CD4-positive, alpha-beta T cell treated with Interleukin-4 for 4 hours (primary cell): ENCODE data around the gene PITRM1.

ENCODE experiments used
- DNase-seq: peaks from one replicate; pipeline ENCODE4 v3.0.0-alpha.2; 2020

The PITRM1 gene

DNA sequence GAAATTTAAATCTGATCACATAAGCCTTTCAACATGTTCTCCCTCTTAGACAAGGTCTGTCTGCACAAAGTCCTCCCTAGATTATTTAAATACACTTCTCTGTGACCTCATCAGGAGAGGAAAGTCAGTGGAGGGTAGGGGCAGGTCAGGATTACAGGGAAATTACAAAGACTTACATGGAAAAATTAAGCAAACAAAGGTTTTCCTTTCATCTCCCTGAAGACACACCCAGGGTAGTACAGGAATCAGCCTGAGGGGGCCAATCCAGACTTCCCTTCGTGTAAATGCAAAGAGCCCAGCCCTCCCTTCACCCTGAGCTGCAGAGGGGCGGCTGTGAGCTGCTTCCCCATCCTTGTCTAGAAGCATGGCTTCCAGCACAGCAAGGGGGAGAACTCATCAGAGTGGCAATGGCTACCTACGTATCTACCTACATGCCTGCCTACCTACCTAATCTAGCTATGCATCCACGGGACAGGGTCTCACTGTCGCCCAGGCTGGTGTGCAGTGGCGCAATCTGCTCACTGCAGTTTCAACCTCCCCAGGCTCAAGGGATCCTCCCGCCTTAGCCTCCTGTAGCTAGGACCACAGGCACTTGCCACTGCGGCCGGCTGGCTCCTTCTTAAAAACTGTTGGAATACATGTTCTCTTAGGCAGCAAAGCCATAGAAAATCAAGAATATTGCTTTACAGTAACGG lies 33.2 kb downstream of the PITRM1 start:
- DNase-seq, result no peak

GRCh38 chr10:3137958-3138726 lies 34.4 kb downstream of the PITRM1 start:
- DNase-seq, result no peak

- no peak for DNase-seq
Measured at GRCh38 chr10:3136763-3137611, 35.6 kb downstream of the PITRM1 start.

GRCh38 chr10:3136336-3136735 lies 36.2 kb downstream of the PITRM1 start:
- DNase-seq, result no peak

DNA sequence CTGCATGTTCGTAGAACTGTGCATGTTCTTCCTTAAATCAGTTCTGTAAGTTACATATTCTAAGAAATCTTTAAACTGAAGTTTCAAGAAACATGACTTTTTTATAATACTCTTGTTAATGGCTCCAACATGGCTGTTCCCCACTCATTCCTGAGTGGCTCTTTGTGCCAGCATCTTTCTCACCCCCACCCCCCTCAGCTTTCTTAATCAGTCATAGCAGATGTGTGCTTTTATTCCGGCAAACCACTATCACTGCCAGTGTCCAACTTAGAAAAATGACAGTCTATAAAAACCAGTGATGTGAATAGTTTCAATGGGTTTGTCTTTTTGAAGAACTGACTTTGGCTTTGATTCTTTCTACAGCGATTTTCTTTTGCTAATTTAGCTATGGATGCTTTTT lies 37.6 kb downstream of the PITRM1 start:
- no peak for DNase-seq

DNA sequence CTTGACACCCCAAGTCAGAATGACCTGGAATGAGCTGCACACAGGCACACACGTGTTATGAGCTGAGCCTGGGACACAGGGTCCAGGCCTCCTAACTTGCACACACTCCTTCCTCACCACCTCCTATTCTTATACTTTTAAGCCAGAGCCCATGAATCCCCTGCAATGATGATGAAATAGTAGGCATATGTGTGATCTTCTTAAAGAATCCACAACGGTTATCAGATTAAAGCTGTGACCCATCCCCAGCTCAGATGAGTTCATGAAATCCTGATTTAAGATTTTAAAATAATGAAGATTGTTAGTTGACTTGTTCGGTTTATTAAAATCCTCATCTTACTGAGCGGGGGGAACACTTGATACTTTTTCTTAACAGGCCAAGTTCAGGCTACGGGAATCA lies 38.6 kb downstream of the PITRM1 start:
- no peak for DNase-seq

DNA sequence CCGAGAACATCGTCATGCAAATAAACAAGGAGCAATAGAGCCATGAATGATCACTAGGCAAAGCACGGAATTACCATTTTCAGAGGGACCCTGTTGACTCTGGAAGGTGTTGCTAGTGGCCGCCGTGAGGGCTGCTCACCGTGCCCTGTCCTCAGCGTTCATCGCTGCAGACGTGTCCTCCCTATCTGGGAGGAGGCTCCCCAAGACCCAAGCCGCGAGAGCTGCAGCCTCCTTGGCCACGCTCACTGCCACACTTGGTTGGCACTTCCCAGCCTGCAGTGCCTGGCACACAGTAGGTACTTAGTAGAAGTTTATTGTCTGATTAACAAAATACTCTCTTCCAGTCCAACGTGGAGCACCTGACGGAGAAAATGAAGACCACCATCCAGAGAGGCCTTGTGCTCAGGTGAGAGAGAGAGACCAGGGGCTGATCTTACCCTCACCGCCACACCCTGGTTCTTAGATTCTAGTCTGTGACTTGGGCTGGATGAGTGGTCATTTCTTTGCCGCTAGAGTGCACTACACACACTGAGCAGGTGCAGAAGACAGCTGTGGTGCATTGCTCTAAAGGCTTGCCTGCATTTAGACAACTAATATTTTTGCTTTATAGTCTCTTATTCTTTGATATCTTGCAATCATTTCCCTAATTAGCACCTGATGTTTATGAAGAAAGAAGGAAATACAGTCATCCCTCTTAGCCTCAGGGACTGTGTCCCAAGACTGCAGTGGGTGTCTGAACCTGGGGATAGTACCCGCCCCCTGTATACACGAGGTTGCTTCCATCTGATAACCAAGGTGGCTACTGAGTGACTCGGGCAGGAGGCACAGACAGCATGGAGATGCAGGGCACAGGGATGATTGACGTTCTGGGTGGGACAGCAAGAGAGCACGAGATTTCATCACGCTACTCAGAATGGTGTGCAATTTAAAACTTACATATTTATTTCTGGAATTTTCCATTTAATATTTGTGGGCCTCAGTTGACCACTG lies 40.3 kb downstream of the PITRM1 start:
- DNase-seq, result no peak

- no peak for DNase-seq
Measured at GRCh38 chr10:3131098-3131497, 41.5 kb downstream of the PITRM1 start.

DNA sequence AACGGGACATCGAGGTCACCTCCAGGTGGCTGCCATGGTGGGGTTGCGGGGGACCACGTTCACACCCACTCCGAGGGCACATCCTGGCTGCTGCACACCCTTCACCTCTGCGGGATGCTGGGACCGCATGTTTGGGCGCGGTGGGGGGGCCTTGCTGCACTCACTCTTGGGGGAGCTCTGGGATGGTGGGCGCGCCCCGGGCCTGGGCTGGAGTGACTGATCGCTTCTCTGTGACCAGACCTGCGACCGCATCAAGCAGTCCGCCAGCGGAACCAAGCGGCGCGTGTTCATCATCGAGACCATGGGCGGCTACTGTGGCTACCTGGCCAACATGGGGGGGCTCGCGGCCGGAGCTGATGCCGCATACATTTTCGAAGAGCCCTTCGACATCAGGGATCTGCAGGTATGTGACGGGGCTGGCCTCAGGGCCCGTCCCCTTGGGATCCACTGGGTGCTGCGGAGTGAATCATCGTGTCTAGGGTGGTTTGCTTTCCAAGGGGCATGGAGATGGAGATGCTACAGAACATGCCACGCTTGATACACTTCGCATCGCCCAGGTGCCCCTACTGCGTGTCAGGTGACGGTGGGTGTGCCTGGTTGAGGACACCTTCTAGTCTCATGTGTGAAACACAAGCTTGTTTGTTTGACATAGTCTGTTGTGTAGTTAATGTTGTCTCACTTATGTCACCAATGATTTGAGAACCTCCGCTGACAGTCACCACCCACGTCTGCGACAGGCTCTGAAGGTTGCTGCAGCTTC lies 42.8 kb downstream of the PITRM1 start:
- DNase-seq, result no peak

DNA sequence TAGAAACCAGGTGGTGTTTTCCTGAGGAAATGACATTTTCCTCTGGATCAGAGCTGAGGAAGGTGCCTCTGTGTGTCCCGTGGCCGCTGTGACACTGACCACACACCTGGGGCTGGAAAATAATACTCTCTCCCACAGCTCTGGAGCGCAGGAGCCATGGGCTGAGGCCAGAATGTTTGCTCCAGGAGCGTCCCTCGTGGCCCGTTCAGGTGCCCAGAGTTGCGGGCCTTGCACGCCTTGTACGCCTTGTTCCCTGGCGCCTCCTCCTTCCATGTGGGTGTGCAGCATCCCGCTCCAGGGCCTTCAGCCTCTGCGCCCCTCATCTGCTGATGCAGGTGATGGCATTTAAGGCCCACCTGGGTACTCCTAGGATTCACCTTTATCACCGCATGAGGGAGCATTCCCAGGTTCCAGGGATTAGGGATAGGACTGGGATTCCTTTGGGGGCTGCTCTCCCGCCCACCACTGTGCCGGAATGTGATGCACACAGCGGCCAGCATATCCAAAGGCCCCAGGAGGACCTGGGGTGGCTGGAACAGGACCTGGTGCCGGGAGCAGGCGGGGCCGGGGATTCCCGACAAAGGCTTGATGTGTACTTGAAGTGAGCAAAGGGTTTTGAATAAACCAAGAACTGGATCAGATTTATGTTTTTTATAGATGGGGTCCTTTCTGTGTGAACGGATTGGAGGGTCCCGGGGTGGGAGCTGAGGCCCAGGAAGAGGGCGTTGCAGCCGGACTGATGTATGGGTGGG lies 44.0 kb downstream of the PITRM1 start:
- DNase-seq, result no peak

- DNase-seq, result no peak
Measured at GRCh38 chr10:3127921-3128320, 44.7 kb downstream of the PITRM1 start.

DNA sequence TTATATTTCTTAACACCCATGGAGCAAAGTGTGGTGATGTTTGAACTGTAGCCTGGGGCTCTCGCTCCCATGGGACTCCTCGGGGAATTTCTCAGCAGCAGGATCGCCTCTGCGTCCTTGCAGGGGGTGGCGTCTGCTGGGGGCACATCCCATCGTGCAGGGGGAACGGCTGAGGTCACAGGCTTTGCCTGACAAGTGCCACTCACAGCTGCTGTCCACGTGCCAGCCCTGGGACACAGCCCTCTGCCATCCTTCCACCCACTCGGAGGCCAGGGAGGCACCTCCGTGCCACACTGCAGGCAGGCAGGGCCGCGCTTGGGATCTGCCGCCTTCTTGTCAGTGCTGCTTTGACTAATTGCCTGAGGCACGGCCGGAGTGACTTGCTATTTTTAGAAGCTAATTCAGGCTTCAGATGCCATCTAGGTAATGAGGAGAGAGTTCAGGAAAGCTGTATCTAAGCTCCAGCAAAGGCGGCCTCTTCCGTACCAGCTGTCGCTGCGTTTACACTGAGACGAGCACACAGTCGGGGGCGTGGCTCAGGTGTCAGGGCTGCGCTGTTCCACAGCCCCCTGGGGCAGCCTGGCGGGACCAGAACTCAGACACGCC lies 45.7 kb downstream of the PITRM1 start:
- no peak for DNase-seq

DNA sequence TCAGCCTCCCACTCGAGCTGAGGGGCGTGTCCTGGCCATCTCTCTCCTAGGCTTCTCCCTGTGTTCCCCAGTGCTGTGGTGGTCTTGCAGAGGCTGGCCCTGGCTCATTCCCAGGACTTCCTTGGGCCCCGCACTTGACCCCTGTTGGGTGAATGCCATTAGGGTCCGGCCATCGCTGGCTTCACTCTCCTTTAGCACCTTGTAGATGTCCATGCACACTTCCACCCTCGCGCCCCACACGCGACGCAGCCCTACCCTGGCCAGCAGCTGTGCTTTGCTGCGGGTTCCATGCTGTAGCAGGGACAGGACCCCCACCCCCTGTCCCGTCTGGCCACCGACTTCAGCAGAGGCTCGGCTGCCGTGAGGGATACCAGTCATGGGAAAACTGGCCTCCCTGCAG lies 46.3 kb downstream of the PITRM1 start:
- no peak for DNase-seq

DNA sequence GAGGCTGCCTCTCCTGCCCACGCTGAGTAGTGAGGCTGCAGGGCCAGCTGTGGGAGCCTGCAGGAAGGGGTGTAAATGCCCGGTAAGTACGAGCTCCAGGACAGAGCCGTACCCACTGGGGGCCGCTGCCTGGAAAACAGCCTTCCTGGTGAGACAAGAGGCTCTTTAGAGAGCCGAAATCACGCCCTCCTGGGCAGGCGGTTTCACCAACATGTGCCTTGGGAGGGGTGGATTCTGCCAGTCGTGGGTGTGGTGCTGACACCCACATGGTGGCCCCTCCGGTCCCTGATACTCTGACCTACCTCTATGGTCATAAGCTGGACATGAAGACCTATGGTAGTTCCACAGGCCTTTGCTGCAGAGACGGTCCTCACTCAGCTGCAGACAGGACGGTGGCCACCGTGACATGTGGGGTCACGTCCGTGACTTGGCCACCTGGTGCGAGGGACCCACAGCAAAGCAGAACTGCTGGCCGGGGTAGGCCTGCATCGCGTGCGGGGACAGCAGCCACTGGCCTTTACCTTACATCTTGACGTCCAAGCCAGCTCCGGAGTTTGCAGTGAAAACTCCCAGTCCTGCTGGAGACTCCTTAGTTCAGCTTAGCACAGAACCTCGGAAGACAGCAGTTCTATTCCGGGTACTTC lies 46.9 kb downstream of the PITRM1 start:
- no peak for DNase-seq

GRCh38 chr10:3124412-3125175 lies 48.0 kb downstream of the PITRM1 start:
- no peak for DNase-seq

- DNase-seq, result no peak
Measured at GRCh38 chr10:3123571-3124411, 48.8 kb downstream of the PITRM1 start.

GRCh38 chr10:3122486-3123205 lies 49.9 kb downstream of the PITRM1 start:
- DNase-seq, result no peak
